ENCODE measurements around the gene FUT7. TPM values are rescaled to one million over a fixed set of nuclear protein-coding genes. Genes with fewer than 3 reads are reported as not detected.

Gene FUT7
- total RNA-seq, result not detected in 2 replicates

GRCh38 chr9:137031904-137032640 is at the start of gene FUT7:
Gene FUT7 (minus strand): TSS chr9:137032088. CDS start chr9:137031991, 97 bp downstream.

GRCh38 chr9:137077010-137077747 is 45.3 kb upstream of the FUT7 start, which contains the start of gene UAP1L1:
Gene UAP1L1 (plus strand): TSS chr9:137077517. CDS start chr9:137077533, 16 bp downstream.

DNA sequence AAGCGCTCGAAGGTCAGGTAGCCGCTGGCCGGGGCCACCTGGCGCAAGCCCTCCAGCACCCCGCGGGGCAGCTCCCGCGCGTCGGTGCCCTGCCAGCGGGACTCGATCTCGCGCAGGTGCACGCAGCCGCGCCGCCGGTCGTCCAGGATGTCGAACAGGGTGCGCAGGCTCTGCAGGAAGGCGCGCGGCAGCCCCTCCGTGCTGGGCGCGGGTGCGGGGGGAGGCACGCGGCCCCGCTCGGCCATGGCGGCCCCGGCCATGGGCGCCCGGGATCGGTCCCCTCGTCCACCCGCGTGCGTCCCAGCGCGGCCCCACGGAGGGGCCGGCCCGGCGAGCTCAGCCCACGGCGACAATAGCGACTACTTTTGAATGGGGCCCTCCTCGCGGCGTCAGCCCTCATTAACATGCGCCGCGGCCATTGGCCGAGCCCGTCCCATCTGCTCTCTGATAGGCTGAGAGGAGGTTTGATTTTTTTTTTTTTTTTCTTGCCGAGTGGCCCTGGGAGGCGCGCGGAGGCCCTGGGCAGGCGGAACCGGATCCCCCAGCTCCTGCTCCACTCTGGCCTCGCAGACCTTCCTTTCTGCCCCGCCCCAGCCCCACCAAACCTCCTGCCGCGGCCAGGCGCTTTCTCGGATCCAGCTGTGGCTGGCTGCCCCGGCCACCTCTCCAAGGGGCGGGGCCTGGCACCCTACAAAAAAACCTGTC is 38.5 kb upstream of the FUT7 start, which contains the start of gene SAPCD2:
TSS of gene SAPCD2 (minus strand) at position 357 of the 705 bp plus-strand sequence. CDS start at position 260, 97 bp downstream.

GRCh38 chr9:137053944-137054931 is 22.4 kb upstream of the FUT7 start, which contains the start of gene ENTPD2:
Gene ENTPD2 (minus strand): TSS chr9:137054061. CDS start chr9:137053997, 64 bp downstream.

GRCh38 chr9:137046088-137046787 is 14.3 kb upstream of the FUT7 start, which contains the start of gene NPDC1:
Gene NPDC1 (minus strand): TSS chr9:137046177. CDS start chr9:137045989, 188 bp downstream.

GRCh38 chr9:137027369-137028262 is 4.3 kb downstream of the FUT7 start, which contains the start of gene ABCA2:
Gene ABCA2 (minus strand): TSS chr9:137028237. CDS start chr9:137028140, 97 bp downstream.

GRCh38 chr9:136996361-136997292 is 35.3 kb downstream of the FUT7 start, which contains the start of gene CLIC3:
Gene CLIC3 (minus strand): TSS chr9:136996568. CDS start chr9:136996543, 25 bp downstream.

DNA sequence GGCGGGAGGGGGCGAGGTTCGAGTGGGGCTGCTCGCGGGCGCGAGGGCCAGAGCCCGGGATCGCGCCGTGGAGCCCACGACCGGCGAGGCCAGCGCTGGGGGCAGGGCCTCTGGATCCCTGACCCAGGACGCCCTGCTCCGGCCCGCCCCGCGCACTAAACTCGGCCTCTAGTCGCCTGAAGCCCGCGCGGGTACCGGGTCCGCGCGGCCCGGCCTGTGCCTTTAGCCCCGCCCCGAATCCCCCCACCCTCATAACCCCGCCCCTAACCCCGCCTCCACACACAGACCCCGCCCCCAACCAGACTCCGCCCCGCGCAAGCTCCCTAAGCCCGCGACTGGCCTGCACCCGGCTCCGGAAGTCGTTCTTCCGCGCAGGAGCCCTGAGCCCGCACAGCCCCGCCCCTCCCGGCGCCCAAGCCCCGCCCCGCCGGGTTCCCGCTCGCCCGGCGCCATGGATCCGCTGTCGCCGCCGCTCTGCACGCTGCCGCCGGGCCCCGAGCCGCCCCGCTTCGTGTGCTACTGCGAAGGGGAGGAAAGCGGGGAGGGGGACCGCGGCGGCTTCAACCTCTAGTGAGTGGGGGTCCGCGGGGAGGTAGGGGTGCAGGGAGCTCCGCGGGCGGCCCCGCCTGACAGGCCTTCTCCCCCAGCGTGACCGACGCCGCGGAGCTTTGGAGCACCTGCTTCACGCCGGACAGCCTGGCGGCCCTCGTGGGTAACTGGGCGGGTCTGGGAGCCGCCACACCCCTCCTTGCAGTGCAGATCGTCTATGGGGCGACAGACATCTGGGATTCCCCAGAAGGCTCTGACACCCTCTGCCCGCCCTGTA is 39.7 kb downstream of the FUT7 start, which contains the start of gene PAXX:
TSS of gene PAXX (plus strand) at position 430 of the 826 bp plus-strand sequence. CDS start at position 452, 22 bp downstream.

DNA sequence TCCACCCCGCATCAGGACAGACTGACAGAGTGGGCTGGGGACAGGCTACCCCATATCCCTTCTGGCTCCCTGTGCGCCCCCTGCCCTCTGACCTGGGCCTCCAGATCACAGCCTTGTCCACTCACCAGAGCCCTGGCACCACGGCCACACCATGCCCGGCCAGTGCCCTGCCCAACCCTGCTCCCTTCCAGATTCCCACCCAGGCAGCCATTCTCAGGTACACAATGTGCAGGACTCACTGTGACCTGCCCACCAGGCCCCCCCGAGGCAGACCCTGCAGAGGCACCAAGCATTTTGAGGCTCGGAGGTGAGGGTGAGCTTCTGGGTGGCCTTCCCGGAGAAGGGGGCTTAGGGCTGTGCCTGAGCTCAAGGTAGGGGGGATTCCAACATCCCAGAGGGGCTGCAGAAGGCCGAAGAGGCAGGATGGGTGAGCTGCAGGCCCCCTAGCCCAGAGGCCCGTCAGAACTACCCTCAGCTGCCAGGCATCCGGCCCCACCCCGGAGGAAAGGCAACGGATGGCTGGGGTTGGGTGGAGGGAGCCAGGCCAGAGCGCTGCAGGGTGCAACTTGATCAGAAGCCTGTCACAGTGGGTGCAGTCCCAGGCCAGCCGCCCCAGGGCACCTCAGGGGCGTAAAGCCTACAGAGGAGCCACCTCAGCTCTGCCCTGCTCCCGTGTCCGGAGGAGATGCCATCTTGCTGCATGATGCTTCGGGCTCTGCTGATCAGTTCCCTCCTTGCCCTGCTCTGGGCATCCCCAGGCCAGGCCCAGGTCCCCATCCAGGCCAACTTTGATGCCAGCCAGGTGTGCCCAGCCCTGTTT is 49.4 kb downstream of the FUT7 start, which contains the start of gene LCNL1:
TSS of gene LCNL1 (plus strand) at position 762 of the 820 bp plus-strand sequence. CDS start 594 bp downstream, outside the sequence.

Other genes with a start within 250 kb of the FUT7 start
- 50.7 and 53.7 TPM in 2 replicates for gene TMEM141, start 240.7 kb downstream of the FUT7 start, total RNA-seq
- 0.81 and 1.1 TPM in 2 replicates for gene CCDC183, start 235.8 kb downstream of the FUT7 start, total RNA-seq
- 66.5 and 73.3 TPM in 2 replicates for gene RABL6, start 224.1 kb downstream of the FUT7 start, total RNA-seq
- 0.65 and 1.4 TPM in 2 replicates for gene AJM1, start 189.6 kb downstream of the FUT7 start, total RNA-seq
- 211 and 268 TPM in 2 replicates for gene PHPT1, start 182.7 kb downstream of the FUT7 start, total RNA-seq
- 0.97 and 6.2 TPM in 2 replicates for gene MAMDC4, start 179.7 kb downstream of the FUT7 start, total RNA-seq
- gene EDF1, start 165.8 kb downstream of the FUT7 start, total RNA-seq, result 350 and 489 TPM in 2 replicates
- 20.9 and 35.2 TPM in 2 replicates for gene TRAF2, start 145.6 kb downstream of the FUT7 start, total RNA-seq
- 151 and 202 TPM in 2 replicates for gene FBXW5, start 87.3 kb downstream of the FUT7 start, total RNA-seq
- 1.2 TPM in 1 of 2 replicates, not detected in the other for gene C8G, start 86.8 kb downstream of the FUT7 start, total RNA-seq
- 0.19 TPM in 1 of 2 replicates, not detected in the other for gene LCN12, start 79.8 kb downstream of the FUT7 start, total RNA-seq
- 0.38 TPM in 1 of 2 replicates, not detected in the other for gene PTGDS, start 54.6 kb downstream of the FUT7 start, total RNA-seq
- gene LCNL1, start 49.1 kb downstream of the FUT7 start, total RNA-seq, result 0.06 TPM in 1 of 2 replicates, not detected in the other
- 7.7 and 10.7 TPM in 2 replicates for gene PAXX, start 39.7 kb downstream of the FUT7 start, total RNA-seq
- gene CLIC3, start 35.5 kb downstream of the FUT7 start, total RNA-seq, result not detected in 2 replicates
- 5.0 and 29.3 TPM in 2 replicates for gene ABCA2, start 3.9 kb downstream of the FUT7 start, total RNA-seq
- 29.6 and 30.9 TPM in 2 replicates for gene NPDC1, start 14.1 kb upstream of the FUT7 start, total RNA-seq
- gene ENTPD2, start 22.0 kb upstream of the FUT7 start, total RNA-seq, result under 0.01 TPM in 1 of 2 replicates, not detected in the other
- 8.8 and 13.6 TPM in 2 replicates for gene SAPCD2, start 38.5 kb upstream of the FUT7 start, total RNA-seq
- 12.1 and 23.3 TPM in 2 replicates for gene UAP1L1, start 45.4 kb upstream of the FUT7 start, total RNA-seq
- gene MAN1B1, start 54.9 kb upstream of the FUT7 start, total RNA-seq, result 58.6 and 66.0 TPM in 2 replicates
- gene DPP7, start 82.6 kb upstream of the FUT7 start, total RNA-seq, result 77.9 and 85.8 TPM in 2 replicates
- under 0.01 and 0.06 TPM in 2 replicates for gene GRIN1, start 107.1 kb upstream of the FUT7 start, total RNA-seq
- gene LRRC26, start 138.0 kb upstream of the FUT7 start, total RNA-seq, result not detected in 2 replicates
- not detected in 2 replicates for gene TMEM210, start 140.0 kb upstream of the FUT7 start, total RNA-seq
- gene ANAPC2, start 156.5 kb upstream of the FUT7 start, total RNA-seq, result 21.0 and 37.3 TPM in 2 replicates
- 96.5 and 111 TPM in 2 replicates for gene SSNA1, start 156.6 kb upstream of the FUT7 start, total RNA-seq
- gene TPRN, start 168.7 kb upstream of the FUT7 start, total RNA-seq, result 3.2 and 3.4 TPM in 2 replicates
- gene TMEM203, start 173.6 kb upstream of the FUT7 start, total RNA-seq, result 17.2 and 23.9 TPM in 2 replicates
- 2.3 and 3.3 TPM in 2 replicates for gene NDOR1, start 173.6 kb upstream of the FUT7 start, total RNA-seq
- gene RNF208, start 190.2 kb upstream of the FUT7 start, total RNA-seq, result 0.16 and 0.31 TPM in 2 replicates
- gene CYSRT1, start 193.1 kb upstream of the FUT7 start, total RNA-seq, result 0.16 TPM in 1 of 2 replicates, not detected in the other
- not detected in 2 replicates for gene RNF224, start 195.4 kb upstream of the FUT7 start, total RNA-seq
- not detected in 2 replicates for gene SLC34A3, start 198.8 kb upstream of the FUT7 start, total RNA-seq
- gene TUBB4B, start 209.2 kb upstream of the FUT7 start, total RNA-seq, result 196 and 202 TPM in 2 replicates
- gene STPG3, start 219.2 kb upstream of the FUT7 start, total RNA-seq, result not detected in 2 replicates
- 63.6 and 66.1 TPM in 2 replicates for gene NELFB, start 223.2 kb upstream of the FUT7 start, total RNA-seq
- 14.9 and 27.1 TPM in 2 replicates for gene TOR4A, start 245.6 kb upstream of the FUT7 start, total RNA-seq

Data from bladder microvascular endothelial cell (primary cell).